GM19395 (cell line): Measurements from ENCODE around the gene KCNH1.

Experiments
- ATAC-seq: cut with Tn5 transposase; IDR thresholded peaks from one replicate; pipeline ENCODE4 v1.9.1; 2021; ENCODE audit warnings: mild to moderate bottlenecking, moderate library complexity; ENCODE audit not compliant: unreplicated experiment

Gene KCNH1

GRCh38 chr1:210882414-210883221, 251.3 kb downstream of the KCNH1 start:
- no peak for ATAC-seq

- ATAC-seq: no peak
Measured at GRCh38 chr1:210878564-210878963, 255.4 kb downstream of the KCNH1 start.

GRCh38 chr1:210876275-210876674, 257.7 kb downstream of the KCNH1 start:
- ATAC-seq: no peak

GRCh38 chr1:210866532-210866931, 267.4 kb downstream of the KCNH1 start:
- no peak for ATAC-seq

- no peak for ATAC-seq
Measured at GRCh38 chr1:210857705-210858104, 276.2 kb downstream of the KCNH1 start.

- no peak for ATAC-seq
Measured at GRCh38 chr1:210857146-210857663, 276.7 kb downstream of the KCNH1 start.

- no peak for ATAC-seq
Measured at GRCh38 chr1:210855440-210855839, 278.5 kb downstream of the KCNH1 start.

- no peak for ATAC-seq
Measured at GRCh38 chr1:210853276-210853675, 280.7 kb downstream of the KCNH1 start.

GRCh38 chr1:210850556-210850955, 283.4 kb downstream of the KCNH1 start:
- no peak for ATAC-seq

GRCh38 chr1:210848474-210848873, 285.5 kb downstream of the KCNH1 start:
- ATAC-seq: no peak

- ATAC-seq: no peak
Measured at GRCh38 chr1:210841926-210842625, 291.9 kb downstream of the KCNH1 start.

- no peak for ATAC-seq
Measured at GRCh38 chr1:210830034-210831028, 303.6 kb downstream of the KCNH1 start.

GRCh38 chr1:210828996-210829596, 304.9 kb downstream of the KCNH1 start:
- no peak for ATAC-seq

GRCh38 chr1:210827481-210827880, 306.5 kb downstream of the KCNH1 start:
- ATAC-seq: no peak

- ATAC-seq: no peak
Measured at GRCh38 chr1:210826686-210827085, 307.3 kb downstream of the KCNH1 start.

GRCh38 chr1:210822932-210823331, 311.0 kb downstream of the KCNH1 start:
- ATAC-seq: no peak

- no peak for ATAC-seq
Measured at GRCh38 chr1:210822241-210822640, 311.7 kb downstream of the KCNH1 start.

- ATAC-seq: no peak
Measured at GRCh38 chr1:210821615-210822014, 312.3 kb downstream of the KCNH1 start.

GRCh38 chr1:210819266-210819665, 314.7 kb downstream of the KCNH1 start:
- no peak for ATAC-seq
